Stimulated activated CD8-positive, alpha-beta memory T cell treated with anti-CD3 and anti-CD28 coated beads, Interleukin-4, amount 100 ng/mL, for 24 hours (primary cell): ENCODE data around the gene WDR46.
"Not testable (repeated sequence)": the region's sequence is repeated elsewhere in the genome, so short reads cannot be mapped to it uniquely, and the experiment has no call there.

Source experiments
- DNase-seq: peaks from one replicate; pipeline ENCODE4 v3.0.0-alpha.2; 2020; ENCODE audit warnings: low read depth

WDR46 gene

GRCh38 chr6:33264015-33264414 lies 25.0 kb downstream of the WDR46 start:
- no peak for DNase-seq

GRCh38 chr6:33262490-33262889 lies 26.5 kb downstream of the WDR46 start:
- DNase-seq: not testable (repeated sequence)

- DNase-seq: no peak
Measured at GRCh38 chr6:33259032-33259431, 30.0 kb downstream of the WDR46 start.

- DNase-seq: no peak
Measured at GRCh38 chr6:33254591-33254990, 34.4 kb downstream of the WDR46 start.

- DNase-seq: no peak
Measured at GRCh38 chr6:33252759-33253158, 36.3 kb downstream of the WDR46 start.

GRCh38 chr6:33251395-33252012 lies 37.5 kb downstream of the WDR46 start:
- DNase-seq: no peak

GRCh38 chr6:33250731-33251130 lies 38.3 kb downstream of the WDR46 start:
- no peak for DNase-seq

- DNase-seq: no peak
Measured at GRCh38 chr6:33249732-33250630, 39.1 kb downstream of the WDR46 start.

- DNase-seq: peak; percentile 93
Measured at GRCh38 chr6:33248932-33249731, 39.9 kb downstream of the WDR46 start.

- DNase-seq: no peak
Measured at GRCh38 chr6:33248643-33248931, 40.5 kb downstream of the WDR46 start.

- DNase-seq: peak; percentile 86
Measured at GRCh38 chr6:33247977-33248642, 40.9 kb downstream of the WDR46 start.

GRCh38 chr6:33243476-33243875 lies 45.6 kb downstream of the WDR46 start:
- no peak for DNase-seq

- DNase-seq: no peak
Measured at GRCh38 chr6:33241968-33242367, 47.1 kb downstream of the WDR46 start.

GRCh38 chr6:33237741-33238140 lies 51.3 kb downstream of the WDR46 start:
- DNase-seq: no peak

- DNase-seq: no peak
Measured at GRCh38 chr6:33236852-33237251, 52.2 kb downstream of the WDR46 start.

GRCh38 chr6:33236328-33236727 lies 52.7 kb downstream of the WDR46 start:
- DNase-seq: no peak

GRCh38 chr6:33235221-33235634 lies 53.8 kb downstream of the WDR46 start:
- no peak for DNase-seq
